Measurements from ENCODE around the gene GFOD1.

The GFOD1 gene

GRCh38 chr6:13522656-13523055 is 35.3 kb upstream of the GFOD1 start:
- TF ChIP-seq CTCF (conservative IDR thresholded peaks at IDR 0.05; ENCODE audit: low read length) (no peak), EZH2phosphoT487 (IDR thresholded peaks at IDR 0.05; ENCODE audit: borderline replicate concordance) (no peak)
- no peaks in the 10 kb centered on the region for H4K20me1 ChIP-seq (ENCODE audit: insufficient read depth, low read length, poor library complexity, severe bottlenecking)
- H3K79me2 ChIP-seq (ENCODE audit: insufficient read depth, low read length): no peaks in the 10 kb centered on the region
- peaks cover 5% of the 10 kb centered on the region; the same call in 1 of the 2 replicates for H3F3A ChIP-seq (ENCODE audit: low read depth)
- no peaks in the 10 kb centered on the region for H3K36me3 ChIP-seq (ENCODE audit: insufficient read depth, low read length)
- H3K4me2 ChIP-seq (ENCODE audit: low read depth, low read length, poor library complexity, severe bottlenecking): no peak overlapping the region
- H3K4me3 ChIP-seq (ENCODE audit: low read length, poor library complexity, severe bottlenecking): no peak overlapping the region
- H3K9ac ChIP-seq (ENCODE audit: low read depth, low read length, poor library complexity, severe bottlenecking): no peak overlapping the region
- H3K9me2 ChIP-seq (replicated peaks; ENCODE audit: low read depth, low read length): no peaks in the 10 kb centered on the region
- H3K9me3 ChIP-seq (ENCODE audit: insufficient read depth, low read depth, low read length): no peaks in the 10 kb centered on the region
- H3K4me1 ChIP-seq (ENCODE audit: insufficient read depth, low read length, poor library complexity, severe bottlenecking): peaks cover 34% of the 10 kb centered on the region
- no peak overlapping the region for H2AFZ ChIP-seq (ENCODE audit: low read length)
- H3K27me3 ChIP-seq (ENCODE audit: insufficient read depth, low read length, poor library complexity, severe bottlenecking): no peaks in the 10 kb centered on the region

- Histone ChIP-seq H4K20me1 (ENCODE audit: insufficient read depth, low read length, poor library complexity, severe bottlenecking) (no peaks in the 10 kb centered on the region), H3K36me3 (ENCODE audit: insufficient read depth, low read length) (no peaks in the 10 kb centered on the region), H3K79me2 (ENCODE audit: insufficient read depth, low read length) (no peaks in the 10 kb centered on the region), H2AFZ (ENCODE audit: low read length) (no peak overlapping the region), H3K4me3 (ENCODE audit: low read length, poor library complexity, severe bottlenecking) (no peak overlapping the region), H3F3A (ENCODE audit: low read depth) (no peaks in the 10 kb centered on the region), H3K9me3 (ENCODE audit: insufficient read depth, low read depth, low read length) (no peaks in the 10 kb centered on the region), H3K4me1 (ENCODE audit: insufficient read depth, low read length, poor library complexity, severe bottlenecking) (peaks cover 12% of the 10 kb centered on the region), H3K4me2 (ENCODE audit: low read depth, low read length, poor library complexity, severe bottlenecking) (no peak overlapping the region), H3K27me3 (ENCODE audit: insufficient read depth, low read length, poor library complexity, severe bottlenecking) (no peaks in the 10 kb centered on the region), H3K9me2 (replicated peaks; ENCODE audit: low read depth, low read length) (no peaks in the 10 kb centered on the region), H3K9ac (ENCODE audit: low read depth, low read length, poor library complexity, severe bottlenecking) (no peak overlapping the region)
- TF ChIP-seq CTCF (conservative IDR thresholded peaks at IDR 0.05; ENCODE audit: low read length) (no peak), EZH2phosphoT487 (IDR thresholded peaks at IDR 0.05; ENCODE audit: borderline replicate concordance) (no peak)
These were observed 32.4 kb upstream of the GFOD1 start for GRCh38 chr6:13519839-13520238.

DNA sequence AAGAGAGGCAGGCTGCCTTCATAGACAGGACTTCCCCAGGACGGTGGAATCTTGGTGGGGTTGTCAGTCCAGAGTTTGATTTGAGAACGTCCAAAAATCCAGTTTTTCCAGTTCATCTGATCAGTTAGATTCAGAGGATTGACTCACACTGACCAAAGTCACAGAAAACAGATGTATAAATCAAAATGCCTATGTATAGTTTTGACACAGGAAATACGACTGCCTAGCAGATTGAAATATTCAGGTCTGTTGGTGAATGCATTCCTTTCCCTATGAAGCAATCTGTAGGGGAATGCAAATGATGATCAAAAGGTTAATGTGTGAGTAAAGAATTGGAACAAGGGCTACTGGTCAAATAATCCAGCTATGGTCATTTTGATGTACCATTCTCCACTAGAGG is 29.7 kb upstream of the GFOD1 start:
- Histone ChIP-seq H2AFZ (ENCODE audit: low read length) (no peak overlapping the region), H3K9me2 (replicated peaks; ENCODE audit: low read depth, low read length) (no peaks in the 10 kb centered on the region), H3K9ac (ENCODE audit: low read depth, low read length, poor library complexity, severe bottlenecking) (no peak overlapping the region), H3K36me3 (ENCODE audit: insufficient read depth, low read length) (no peaks in the 10 kb centered on the region), H3K4me1 (ENCODE audit: insufficient read depth, low read length, poor library complexity, severe bottlenecking) (no peaks in the 10 kb centered on the region), H3K4me2 (ENCODE audit: low read depth, low read length, poor library complexity, severe bottlenecking) (no peak overlapping the region), H3K27me3 (ENCODE audit: insufficient read depth, low read length, poor library complexity, severe bottlenecking) (no peaks in the 10 kb centered on the region), H3K9me3 (ENCODE audit: insufficient read depth, low read depth, low read length) (no peaks in the 10 kb centered on the region), H3K4me3 (ENCODE audit: low read length, poor library complexity, severe bottlenecking) (no peak overlapping the region), H3K79me2 (ENCODE audit: insufficient read depth, low read length) (no peaks in the 10 kb centered on the region), H4K20me1 (ENCODE audit: insufficient read depth, low read length, poor library complexity, severe bottlenecking) (no peaks in the 10 kb centered on the region), H3F3A (ENCODE audit: low read depth) (no peaks in the 10 kb centered on the region)
- TF ChIP-seq CTCF (conservative IDR thresholded peaks at IDR 0.05; ENCODE audit: low read length): no peak
- TF ChIP-seq EZH2phosphoT487 (IDR thresholded peaks at IDR 0.05; ENCODE audit: borderline replicate concordance): no peak
